Right forelimb (tissue), 1 donor: ENCODE measurements around the gene AGPAT4.

ENCODE experiments used
- DNase-seq: peaks from one replicate; pipeline ENCODE4 v3.0.0-alpha.2; 2018

The AGPAT4 gene

GRCh38 chr6:161107779-161108730 lies 165.8 kb downstream of the AGPAT4 start:
- DNase-seq, result no peak

- no peak for DNase-seq
These were observed 168.5 kb downstream of the AGPAT4 start for GRCh38 chr6:161105408-161105807.

GRCh38 chr6:161104966-161105365 lies 168.9 kb downstream of the AGPAT4 start:
- DNase-seq, result no peak

GRCh38 chr6:161103475-161103874 lies 170.4 kb downstream of the AGPAT4 start:
- no peak for DNase-seq

GRCh38 chr6:161101517-161101916 lies 172.3 kb downstream of the AGPAT4 start:
- DNase-seq, result no peak

- DNase-seq, result no peak
These were observed 173.8 kb downstream of the AGPAT4 start for GRCh38 chr6:161100072-161100471.

GRCh38 chr6:161095916-161096315 lies 177.9 kb downstream of the AGPAT4 start:
- DNase-seq, result no peak

- DNase-seq, result no peak
These were observed 178.9 kb downstream of the AGPAT4 start for GRCh38 chr6:161094955-161095354.

- DNase-seq, result no peak
These were observed 181.7 kb downstream of the AGPAT4 start for GRCh38 chr6:161091972-161092701.

GRCh38 chr6:161091151-161091550 lies 182.7 kb downstream of the AGPAT4 start:
- no peak for DNase-seq

GRCh38 chr6:161088676-161089328 lies 185.1 kb downstream of the AGPAT4 start:
- DNase-seq, result no peak

- DNase-seq, result no peak
These were observed 188.6 kb downstream of the AGPAT4 start for GRCh38 chr6:161085246-161085645.

- no peak for DNase-seq
These were observed 191.6 kb downstream of the AGPAT4 start for GRCh38 chr6:161082215-161082614.

GRCh38 chr6:161080263-161080970 lies 193.4 kb downstream of the AGPAT4 start:
- no peak for DNase-seq
